ENCODE results near the gene PRR15.

DNA sequence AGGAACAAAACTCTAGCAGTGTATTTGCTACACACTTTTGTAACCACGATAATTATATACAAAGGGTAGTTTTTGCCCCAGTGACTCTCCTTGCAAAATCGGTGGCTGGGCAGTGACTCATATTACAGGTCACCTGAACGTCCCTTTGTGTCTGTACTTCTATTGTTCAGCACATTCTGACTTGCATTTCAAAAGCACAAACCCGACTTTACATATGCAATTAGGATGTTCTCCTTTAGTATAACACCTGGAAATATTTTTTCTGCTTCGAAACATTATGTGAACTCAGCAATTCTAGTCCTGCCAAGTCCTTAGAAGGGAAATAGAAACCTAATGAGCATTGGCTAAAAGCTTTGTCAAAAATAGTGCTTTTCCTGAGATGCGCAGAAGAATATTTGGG is 6.0 kb downstream of the PRR15 start:
- TF ChIP-seq GATA3 (IDR thresholded peaks at IDR 0.05; ENCODE audit: low read depth, low read length) = no peak
- TF ChIP-seq GATA2 (IDR thresholded peaks at IDR 0.05; ENCODE audit: low read depth, low read length) = no peak

Data from SH-SY5Y (cell line).